ENCODE data around the gene TPT1.
"Not testable (repeated sequence)": the region's sequence is repeated elsewhere in the genome, so short reads cannot be mapped to it uniquely, and the experiment has no call there.

TPT1 gene

DNA sequence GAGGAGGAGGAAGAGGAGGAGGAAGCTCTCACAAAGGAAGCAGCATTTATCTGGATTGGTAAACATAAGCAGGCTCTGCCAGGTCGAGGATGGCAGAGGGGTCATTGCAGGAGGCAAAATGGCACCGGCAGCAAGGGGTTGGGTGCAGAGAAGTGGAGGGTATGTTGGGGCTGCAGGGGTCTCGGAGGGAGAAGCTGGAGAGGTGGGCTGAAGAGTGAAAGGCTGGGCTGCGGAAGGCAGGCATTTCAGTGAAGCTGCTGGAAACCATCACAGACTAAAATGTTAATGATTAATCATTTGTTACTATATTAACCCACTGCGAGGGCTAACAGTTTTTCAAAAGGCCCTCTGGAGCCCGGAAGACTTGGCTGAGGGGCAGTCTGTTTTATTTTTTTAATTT lies 24.6 kb downstream of the TPT1 start:
- no peak overlapping the region for H3K27ac Mint-ChIP-seq

DNA sequence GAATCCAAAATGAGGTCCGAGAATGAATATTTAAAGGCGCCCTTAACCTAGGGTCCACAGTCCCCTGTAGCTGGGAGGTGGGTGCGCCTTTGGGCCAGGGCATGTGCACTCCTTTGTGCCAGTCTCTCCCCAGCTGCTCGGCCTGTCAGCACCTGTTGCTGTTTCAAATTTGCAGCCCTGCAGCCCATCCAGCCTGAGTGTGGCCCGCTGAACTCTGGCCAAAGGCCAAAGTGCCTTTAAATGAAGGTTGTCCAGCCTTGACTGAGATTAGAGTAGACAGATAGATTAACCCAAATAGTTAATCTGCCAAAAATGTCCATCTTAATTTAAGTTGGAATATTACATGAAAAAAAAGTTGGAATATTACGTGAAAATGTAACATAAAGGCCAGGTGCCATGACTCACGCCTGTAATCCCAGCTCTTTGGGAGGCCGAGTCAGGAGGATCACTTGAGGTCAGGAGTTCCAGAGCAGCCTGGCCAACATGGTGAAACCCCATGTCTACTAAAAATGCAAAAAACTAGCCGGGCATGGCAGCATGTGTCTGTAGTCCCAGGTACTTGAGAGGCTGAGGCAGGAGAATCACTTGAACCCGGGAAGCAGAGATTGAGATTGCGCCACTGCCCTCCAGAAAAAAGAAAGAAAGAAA lies 25.3 kb downstream of the TPT1 start:
- CTCF ChIA-PET, result interaction anchor here (1.0 kb wide), 1 partner anchor 263 kb away, joined by 4 read pairs; no protein-coding TSS in a partner anchor
- H3K27me3 Mint-ChIP-seq, result peaks cover 20% of the 10 kb centered on the region
- H3K27ac Mint-ChIP-seq, result no peak overlapping the region
- H3K4me1 Mint-ChIP-seq, result peaks cover 18% of the 10 kb centered on the region
- H3K9me3 Mint-ChIP-seq, result no peaks in the 10 kb centered on the region
- no peak overlapping the region for H3K4me3 Mint-ChIP-seq
- no peak for DNase-seq
- no peaks in the 10 kb centered on the region for H3K36me3 Mint-ChIP-seq

More for the DNA sequence above, 24.6 kb downstream of the TPT1 start:
- H3K4me1 Mint-ChIP-seq, result peaks cover 11% of the 10 kb centered on the region
- no peak overlapping the region for H3K4me3 Mint-ChIP-seq
- CTCF ChIA-PET, result interaction anchor here (1.0 kb wide), 1 partner anchor 263 kb away, joined by 4 read pairs; no protein-coding TSS in a partner anchor
- DNase-seq, result no peak
- H3K27me3 Mint-ChIP-seq, result peaks cover 13% of the 10 kb centered on the region
- no peaks in the 10 kb centered on the region for H3K36me3 Mint-ChIP-seq
- H3K9me3 Mint-ChIP-seq, result no peaks in the 10 kb centered on the region

DNA sequence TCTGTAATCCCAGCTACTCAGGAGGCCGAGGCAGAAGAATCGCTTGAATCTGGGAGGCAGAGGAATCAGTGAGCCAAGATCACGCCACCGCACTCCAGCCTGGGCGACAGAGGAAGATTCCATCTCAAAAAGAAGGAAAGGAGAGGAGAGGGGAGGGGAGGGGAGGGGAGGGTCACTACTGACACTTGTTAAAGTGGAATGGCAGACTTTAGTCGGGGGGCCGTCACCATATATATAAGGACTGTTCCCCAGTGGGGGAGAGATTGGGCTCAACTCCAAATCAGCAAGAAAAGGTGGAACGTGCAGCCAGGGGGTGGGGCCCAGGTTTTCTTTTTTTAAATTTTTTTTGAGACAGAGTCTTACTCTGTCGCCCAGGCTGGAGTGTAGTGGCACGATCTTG lies 26.2 kb downstream of the TPT1 start:
- Mint-ChIP-seq H3K27ac (no peak overlapping the region), H3K36me3 (no peaks in the 10 kb centered on the region), H3K4me1 (peaks cover 20% of the 10 kb centered on the region), H3K27me3 (peaks cover 15% of the 10 kb centered on the region), H3K9me3 (no peaks in the 10 kb centered on the region), H3K4me3 (no peak overlapping the region)
- no peak for DNase-seq
- CTCF ChIA-PET, result no interaction called here

DNA sequence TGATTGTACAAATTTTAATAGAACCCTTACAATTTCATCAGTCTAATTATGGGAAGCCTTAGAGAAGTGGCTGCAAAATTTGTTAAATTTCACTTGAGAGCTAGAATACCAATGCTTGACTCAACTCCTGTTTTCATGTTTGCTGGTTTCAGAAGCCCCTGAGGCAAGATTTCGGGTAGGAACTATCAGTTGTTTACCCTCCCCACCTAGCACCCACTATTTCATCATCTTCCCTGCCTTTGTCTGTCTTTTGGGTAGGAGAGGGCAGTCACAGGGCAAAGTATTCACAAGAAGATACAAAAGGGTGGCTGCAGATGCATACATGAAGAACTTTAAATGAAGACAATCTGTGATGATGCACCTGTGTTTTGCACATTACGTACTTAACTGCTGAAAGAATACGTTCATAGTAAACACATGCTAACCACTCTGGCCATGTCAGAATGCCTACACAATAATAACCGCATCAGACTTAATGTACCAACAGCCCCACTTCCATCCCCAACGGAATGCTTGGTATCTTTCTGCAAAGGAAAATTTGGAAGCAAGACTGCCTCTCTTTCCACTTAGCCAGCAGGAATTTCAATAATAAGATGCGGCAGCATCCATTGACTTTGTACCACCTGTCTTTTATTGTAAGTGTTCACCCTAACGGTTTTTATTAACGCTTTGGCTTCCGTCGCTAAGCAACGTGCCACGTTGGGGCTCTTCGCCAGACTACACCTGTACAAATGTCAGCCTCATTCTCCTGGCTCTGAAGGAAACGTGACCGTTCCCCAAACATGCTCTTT lies 30.4 kb downstream of the TPT1 start:
- CTCF ChIA-PET, result interaction anchor here (0.9 to 5.6 kb wide), 4 partner anchors 12 to 263 kb away, joined by 3 to 90 read pairs (median 4); no protein-coding TSS in a partner anchor
- Mint-ChIP-seq H3K9me3 (no peaks in the 10 kb centered on the region), H3K4me1 (peaks cover 22% of the 10 kb centered on the region), H3K36me3 (no peaks in the 10 kb centered on the region), H3K4me3 (peak overlapping the region; percentile 75), H3K27ac (peak overlapping the region; percentile 59), H3K27me3 (peaks cover 42% of the 10 kb centered on the region)
- DNase-seq, result no peak

DNA sequence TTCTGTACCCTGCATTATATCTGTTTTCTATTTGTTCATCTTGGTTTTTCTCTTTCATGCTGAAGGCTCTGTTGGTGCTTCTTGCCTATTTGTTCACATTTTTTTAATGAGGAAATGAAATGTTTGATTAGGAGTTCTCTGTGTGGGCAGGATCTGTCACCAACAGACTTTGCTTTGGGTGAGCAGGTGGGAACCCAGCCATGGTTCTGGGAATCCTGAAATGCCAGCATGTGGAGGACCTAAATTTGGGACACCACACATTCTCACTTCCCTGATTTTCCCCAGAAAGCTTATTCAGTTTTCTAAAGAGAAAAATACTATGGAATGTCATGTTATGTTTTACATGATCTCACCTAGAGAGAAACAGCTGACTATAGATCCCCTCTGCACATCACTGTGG lies 34.0 kb downstream of the TPT1 start:
- H3K36me3 Mint-ChIP-seq, result no peaks in the 10 kb centered on the region
- H3K9me3 Mint-ChIP-seq, result no peaks in the 10 kb centered on the region
- CTCF ChIA-PET, result interaction anchor here (1.2 to 5.6 kb wide), 6 partner anchors 26 to 388 kb away, joined by 3 to 90 read pairs (median 4); partner anchors contain the start of gene GTF2F2
- peaks cover 50% of the 10 kb centered on the region for H3K27me3 Mint-ChIP-seq
- peaks cover 22% of the 10 kb centered on the region for H3K4me1 Mint-ChIP-seq
- no peak overlapping the region for H3K27ac Mint-ChIP-seq
- H3K4me3 Mint-ChIP-seq, result no peak overlapping the region
- DNase-seq, result no peak

DNA sequence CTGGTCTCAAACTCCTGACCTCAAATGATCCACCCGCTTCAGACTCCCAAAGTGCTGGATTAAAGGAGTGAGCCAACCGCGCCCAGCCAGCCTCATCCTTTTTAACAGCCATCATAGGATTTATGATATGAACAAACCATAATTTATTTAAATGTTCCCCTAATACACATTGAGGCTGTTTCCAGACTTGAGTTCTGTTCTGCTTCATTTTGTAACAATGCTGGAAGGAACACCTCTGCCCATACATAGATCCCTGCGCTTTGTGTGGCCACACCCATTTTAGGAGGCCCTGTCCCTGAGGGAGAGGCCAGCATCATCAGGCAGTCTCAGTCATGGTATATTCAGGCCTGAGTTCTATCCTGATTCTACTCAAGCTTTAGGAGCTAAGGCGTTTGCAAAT lies 35.9 kb downstream of the TPT1 start:
- CTCF ChIA-PET, result interaction anchor here (1.1 to 5.6 kb wide), 2 partner anchors 257 to 258 kb away, joined by 5 to 90 read pairs; no protein-coding TSS in a partner anchor
- peaks cover 6% of the 10 kb centered on the region for H3K4me1 Mint-ChIP-seq

DNA sequence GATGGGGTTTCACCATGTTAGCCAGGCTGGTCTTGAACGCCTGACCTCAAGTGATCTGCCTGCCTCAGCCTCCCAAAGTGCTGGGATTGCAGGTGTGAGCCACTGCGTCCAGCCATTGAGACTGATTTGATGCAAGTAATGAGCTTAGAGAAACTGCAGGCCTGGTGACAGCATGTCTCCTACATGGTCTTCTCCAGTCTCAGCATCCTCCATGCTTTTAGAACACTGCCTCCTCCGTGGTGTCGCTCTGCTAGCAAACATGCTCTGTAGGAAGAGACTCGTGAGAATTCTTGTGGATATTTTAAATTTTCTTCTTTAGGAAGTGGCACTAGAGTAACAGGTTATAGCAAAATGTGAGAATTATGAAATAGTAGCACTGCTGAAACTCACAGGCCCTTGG lies 37.1 kb downstream of the TPT1 start:
- peaks cover 3% of the 10 kb centered on the region for H3K4me1 Mint-ChIP-seq
- H3K27ac Mint-ChIP-seq, result no peak overlapping the region
- CTCF ChIA-PET, result interaction anchor here (1.1 to 1.6 kb wide), 2 partner anchors 22 to 257 kb away, joined by 5 to 6 read pairs; no protein-coding TSS in a partner anchor
- H3K27me3 Mint-ChIP-seq, result peaks cover 45% of the 10 kb centered on the region
- H3K9me3 Mint-ChIP-seq, result no peaks in the 10 kb centered on the region
- DNase-seq, result no peak
- H3K4me3 Mint-ChIP-seq, result no peak overlapping the region
- no peaks in the 10 kb centered on the region for H3K36me3 Mint-ChIP-seq

More for the DNA sequence above, 35.9 kb downstream of the TPT1 start:
- H3K36me3 Mint-ChIP-seq, result no peaks in the 10 kb centered on the region
- no peak overlapping the region for H3K27ac Mint-ChIP-seq
- H3K4me3 Mint-ChIP-seq, result no peak overlapping the region
- DNase-seq, result no peak
- H3K27me3 Mint-ChIP-seq, result peaks cover 52% of the 10 kb centered on the region
- no peaks in the 10 kb centered on the region for H3K9me3 Mint-ChIP-seq

DNA sequence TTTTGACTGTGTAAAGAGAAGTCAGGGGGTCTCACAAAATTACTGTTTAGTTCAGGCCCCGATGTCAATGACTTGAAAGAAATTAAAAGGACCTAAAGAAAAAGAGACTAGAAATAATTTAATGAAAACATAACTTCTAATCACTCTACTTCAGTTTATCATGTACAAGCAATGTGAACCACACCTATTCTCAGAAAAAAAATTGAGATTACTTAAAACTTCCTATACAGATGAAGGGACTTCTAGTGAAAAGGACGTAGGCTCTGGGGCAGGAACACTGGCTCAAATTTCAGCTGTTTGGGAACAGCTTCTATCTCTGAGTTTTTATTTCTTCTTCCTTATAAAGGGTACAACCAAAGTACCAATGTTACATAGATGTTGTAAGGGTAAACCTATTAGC lies 38.0 kb downstream of the TPT1 start:
- CTCF ChIA-PET, result interaction anchor here (1.1 to 1.6 kb wide), 2 partner anchors 21 to 256 kb away, joined by 4 to 6 read pairs; no protein-coding TSS in a partner anchor
- peaks cover 38% of the 10 kb centered on the region for H3K27me3 Mint-ChIP-seq
- H3K4me1 Mint-ChIP-seq, result peaks cover 11% of the 10 kb centered on the region
- no peak overlapping the region for H3K4me3 Mint-ChIP-seq
- H3K36me3 Mint-ChIP-seq, result no peaks in the 10 kb centered on the region
- DNase-seq, result no peak
- H3K9me3 Mint-ChIP-seq, result no peaks in the 10 kb centered on the region
- H3K27ac Mint-ChIP-seq, result no peak overlapping the region

DNA sequence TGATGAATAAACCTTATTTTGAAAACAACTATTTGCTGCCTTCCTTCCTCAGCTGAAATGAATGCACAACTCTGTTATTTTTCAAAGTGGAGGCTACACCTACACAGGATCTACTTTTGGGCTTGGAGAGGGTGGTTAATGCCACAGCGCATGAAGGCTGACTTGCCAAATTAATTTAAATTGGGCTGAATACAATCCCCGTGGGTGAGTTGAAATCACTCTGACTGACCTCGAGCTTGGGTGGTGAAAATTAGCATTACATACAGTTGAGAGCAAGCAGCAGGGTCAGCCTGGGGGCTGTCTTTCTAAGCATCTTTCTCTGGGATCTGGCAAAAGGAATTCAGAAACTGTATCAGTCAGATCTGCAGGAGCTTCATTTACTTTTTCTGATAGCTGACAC lies 38.5 kb downstream of the TPT1 start:
- Mint-ChIP-seq H3K9me3 (no peaks in the 10 kb centered on the region), H3K27ac (no peak overlapping the region), H3K36me3 (peaks cover 2% of the 10 kb centered on the region), H3K4me1 (peaks cover 16% of the 10 kb centered on the region), H3K27me3 (peaks cover 36% of the 10 kb centered on the region), H3K4me3 (no peak overlapping the region)
- CTCF ChIA-PET, result interaction anchor here (1.1 to 1.6 kb wide), 2 partner anchors 21 to 255 kb away, joined by 4 to 6 read pairs; no protein-coding TSS in a partner anchor
- no peak for DNase-seq

DNA sequence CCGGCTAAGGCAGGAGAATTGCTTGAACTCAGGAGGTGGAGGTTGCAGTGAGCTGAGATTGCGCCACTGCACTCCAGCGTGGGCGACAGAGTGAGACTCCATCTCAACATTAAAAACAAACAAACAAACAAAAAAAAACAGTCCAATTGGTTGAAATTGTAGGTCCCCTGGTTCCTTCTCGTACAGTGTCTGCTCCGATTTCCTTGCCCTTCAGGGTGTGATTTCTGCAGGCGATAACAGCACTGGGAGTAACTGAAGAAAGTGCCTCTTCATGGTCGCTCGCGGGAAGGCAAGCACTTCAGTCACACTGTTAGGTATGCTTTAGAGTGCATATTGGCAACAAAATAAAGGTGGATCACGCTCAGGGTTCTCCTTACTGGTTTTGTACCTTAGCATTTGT lies 39.7 kb downstream of the TPT1 start:
- CTCF ChIA-PET, result no interaction called here
- H3K4me3 Mint-ChIP-seq, result no peak overlapping the region
- H3K9me3 Mint-ChIP-seq, result no peaks in the 10 kb centered on the region
- H3K27me3 Mint-ChIP-seq, result peaks cover 27% of the 10 kb centered on the region
- DNase-seq, result no peak
- peaks cover 25% of the 10 kb centered on the region for H3K4me1 Mint-ChIP-seq
- H3K27ac Mint-ChIP-seq, result no peak overlapping the region
- peaks cover 8% of the 10 kb centered on the region for H3K36me3 Mint-ChIP-seq

DNA sequence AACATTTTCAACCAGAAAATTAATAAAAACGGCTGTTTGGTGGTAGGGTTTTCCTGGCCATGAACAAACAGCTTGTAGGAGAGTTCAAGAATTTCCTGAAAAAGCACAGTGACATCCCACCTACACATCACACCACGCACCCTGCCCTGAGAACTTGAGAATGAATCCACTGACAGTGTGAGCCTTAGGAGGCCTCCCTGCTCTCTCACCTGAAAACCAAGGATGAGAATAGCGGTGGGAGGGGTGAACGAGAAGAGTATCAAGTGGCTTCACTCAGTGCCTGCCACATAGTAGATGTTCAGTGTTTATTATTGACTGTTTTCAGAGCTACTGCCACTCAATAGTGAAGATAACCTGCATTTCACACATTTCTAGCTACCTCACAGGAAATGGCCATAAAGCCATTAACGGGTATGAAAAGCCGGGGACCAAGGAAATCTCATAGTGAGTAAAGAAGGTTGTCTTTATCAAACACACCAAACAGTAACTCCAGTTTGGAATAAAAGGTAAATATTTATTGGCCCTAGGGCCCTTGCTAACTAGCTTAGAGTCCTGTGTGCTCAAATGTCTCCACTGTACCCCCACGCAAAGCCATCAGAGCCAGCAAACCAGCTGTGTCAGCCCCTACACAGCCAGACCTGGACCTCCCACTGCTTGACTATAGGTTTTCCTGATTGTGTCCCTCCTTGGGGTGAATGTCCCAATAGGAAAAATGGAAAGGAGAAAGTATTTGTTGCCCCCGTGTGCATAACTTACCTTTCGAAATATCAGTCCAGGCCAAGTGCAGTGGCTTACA lies 40.6 kb downstream of the TPT1 start:
- peaks cover 8% of the 10 kb centered on the region for H3K36me3 Mint-ChIP-seq
- H3K27ac Mint-ChIP-seq, result no peak overlapping the region
- H3K4me1 Mint-ChIP-seq, result peaks cover 33% of the 10 kb centered on the region

DNA sequence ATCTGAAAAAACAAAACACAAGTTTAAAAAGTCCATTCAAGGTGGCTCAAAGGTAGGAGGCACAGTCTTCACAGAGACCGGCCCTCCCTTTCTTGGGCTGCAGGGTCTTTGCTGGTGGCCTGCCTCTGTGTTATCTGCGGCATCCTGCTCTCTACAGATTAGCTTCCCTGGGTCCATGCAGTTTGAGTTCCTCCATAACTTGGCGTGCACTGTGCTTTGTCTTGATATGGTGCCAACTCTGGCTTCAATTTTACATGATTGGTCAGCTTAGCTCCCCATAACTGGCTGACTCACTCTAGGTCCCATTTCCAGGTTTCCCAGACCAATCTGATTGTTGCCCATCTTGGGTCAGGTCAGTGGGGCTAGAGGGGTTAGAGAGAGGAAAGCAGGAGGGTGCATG lies 41.8 kb downstream of the TPT1 start:
- peaks cover 16% of the 10 kb centered on the region for H3K27me3 Mint-ChIP-seq
- H3K4me1 Mint-ChIP-seq, result peaks cover 35% of the 10 kb centered on the region
- H3K27ac Mint-ChIP-seq, result no peak overlapping the region
- H3K9me3 Mint-ChIP-seq, result no peaks in the 10 kb centered on the region
- no peak for DNase-seq
- H3K4me3 Mint-ChIP-seq, result no peak overlapping the region
- CTCF ChIA-PET, result interaction anchor here (0.6 to 2.3 kb wide), 3 partner anchors 9 to 252 kb away, joined by 3 to 13 read pairs (median 7); no protein-coding TSS in a partner anchor
- peaks cover 8% of the 10 kb centered on the region for H3K36me3 Mint-ChIP-seq

More for the DNA sequence above, 40.6 kb downstream of the TPT1 start:
- no peak overlapping the region for H3K4me3 Mint-ChIP-seq
- H3K27me3 Mint-ChIP-seq, result peaks cover 21% of the 10 kb centered on the region
- DNase-seq, result no peak
- CTCF ChIA-PET, result interaction anchor here (0.5 to 1.4 kb wide), 4 partner anchors 9 to 254 kb away, joined by 3 to 7 read pairs (median 6); no protein-coding TSS in a partner anchor
- H3K9me3 Mint-ChIP-seq, result no peaks in the 10 kb centered on the region

DNA sequence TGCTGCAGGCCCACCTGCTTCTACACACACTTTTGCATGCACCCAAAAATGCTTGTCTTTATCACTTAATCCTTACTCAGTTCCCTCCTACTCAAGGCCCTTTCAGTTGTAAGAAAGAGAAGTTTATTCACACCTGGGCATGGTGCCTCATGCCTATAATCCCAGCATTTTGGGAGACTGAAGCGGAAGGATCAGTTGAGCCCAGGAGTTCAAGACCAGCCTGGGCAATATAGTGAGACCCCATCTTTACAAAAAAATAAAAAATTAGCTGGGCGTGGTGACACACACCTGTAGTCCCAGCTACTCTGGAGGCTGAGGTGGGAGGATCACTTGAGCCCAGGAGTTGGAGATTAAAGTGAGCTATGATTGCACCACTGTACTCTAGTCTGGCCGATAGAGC lies 42.4 kb downstream of the TPT1 start:
- Mint-ChIP-seq H3K27ac (peak overlapping the region; percentile 85), H3K4me1 (peaks cover 35% of the 10 kb centered on the region), H3K27me3 (peaks cover 16% of the 10 kb centered on the region)
- not testable (repeated sequence) for DNase-seq, H3K4me3 Mint-ChIP-seq, H3K36me3 Mint-ChIP-seq, H3K9me3 Mint-ChIP-seq
- CTCF ChIA-PET, result interaction anchor here (0.7 to 2.3 kb wide), 3 partner anchors 10 to 252 kb away, joined by 3 to 13 read pairs (median 4); no protein-coding TSS in a partner anchor

DNA sequence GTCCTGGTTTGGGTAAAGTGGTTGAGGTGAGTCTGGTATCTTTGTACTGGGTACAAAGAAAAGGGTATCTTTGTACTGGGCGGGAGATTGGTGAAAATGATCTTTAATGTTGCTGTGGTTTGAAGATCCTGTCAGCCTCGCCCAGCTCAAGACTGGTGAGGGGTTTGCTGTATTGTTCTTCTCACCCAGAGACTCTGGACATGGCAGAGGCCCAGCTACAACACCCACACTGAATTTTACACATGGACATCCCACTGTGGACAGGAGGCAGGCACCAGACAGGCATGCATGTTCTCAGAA lies 42.8 kb downstream of the TPT1 start:
- H3K4me1 Mint-ChIP-seq, result peaks cover 35% of the 10 kb centered on the region
- H3K27me3 Mint-ChIP-seq, result peaks cover 16% of the 10 kb centered on the region
- CTCF ChIA-PET, result interaction anchor here (0.7 to 2.3 kb wide), 3 partner anchors 10 to 251 kb away, joined by 3 to 13 read pairs (median 4); no protein-coding TSS in a partner anchor
- peaks cover 8% of the 10 kb centered on the region for H3K36me3 Mint-ChIP-seq
- peak; percentile 25 for DNase-seq
- no peak overlapping the region for H3K4me3 Mint-ChIP-seq
- H3K27ac Mint-ChIP-seq, result peak overlapping the region; percentile 85
- no peaks in the 10 kb centered on the region for H3K9me3 Mint-ChIP-seq

Measured in activated naive CD4-positive, alpha-beta T cell treated with anti-CD3 and anti-CD28 coated beads, Interleukin-2, amount 10 ng/mL, durations not matched to agents 7 days and 5 days (primary cell).